ENCODE results near the gene OTULIN. TPM values are rescaled to one million over a fixed set of nuclear protein-coding genes. Genes with fewer than 3 reads are reported as not detected.

OTULIN gene
- total RNA-seq, result 26.0 TPM

DNA sequence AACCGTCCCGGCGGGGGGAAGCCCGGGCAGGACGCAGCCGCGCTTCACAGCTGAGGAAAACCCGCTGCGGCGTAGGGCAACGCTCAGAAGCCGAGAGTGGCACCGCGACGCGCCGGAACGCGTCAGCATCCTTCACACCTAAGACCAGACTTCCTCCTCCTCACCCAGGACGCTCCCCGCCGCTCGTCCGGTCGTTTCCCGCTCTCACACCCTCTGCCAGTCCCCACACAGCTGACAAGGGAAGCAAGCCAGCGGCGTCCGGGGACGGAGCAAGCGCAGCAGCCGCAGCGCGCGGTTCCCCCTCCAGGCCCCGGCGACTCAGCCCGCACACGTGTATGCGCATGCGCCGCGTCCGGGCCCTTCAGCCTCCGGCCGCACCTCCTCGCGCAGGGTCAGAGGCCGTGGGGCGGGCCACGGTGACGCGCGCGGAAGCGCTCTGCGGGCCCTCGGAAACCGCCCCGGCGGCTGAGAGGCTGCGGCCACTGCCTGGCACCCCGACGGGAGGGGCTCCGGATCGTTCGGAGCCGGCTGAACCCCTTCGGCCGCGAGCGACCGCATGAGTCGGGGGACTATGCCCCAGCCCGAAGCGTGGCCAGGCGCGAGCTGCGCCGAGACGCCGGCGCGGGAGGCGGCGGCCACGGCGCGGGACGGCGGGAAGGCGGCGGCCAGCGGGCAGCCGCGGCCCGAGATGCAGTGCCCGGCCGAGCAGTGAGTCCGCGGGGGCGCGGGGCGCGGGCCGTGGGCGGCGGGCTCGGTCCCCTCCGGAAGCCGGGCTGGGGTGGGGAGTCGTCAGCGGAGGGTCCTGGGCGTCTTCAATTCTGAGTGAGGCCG is at the start of gene OTULIN:
OTULIN (plus strand) TSS at position 449 of the 831 bp plus-strand sequence; CDS start at position 557, 108 bp downstream.

Other genes starting within 250 kb of the OTULIN start
- gene OTULINL, start 82.9 kb upstream of the OTULIN start, total RNA-seq, result 31.9 TPM
- gene ANKH, start 207.1 kb downstream of the OTULIN start, total RNA-seq, result 189 TPM